Activated CD8-positive, alpha-beta memory T cell treated with anti-CD3 and anti-CD28 coated beads for 48 hours (primary cell): Measurements from ENCODE around the gene TRMT2A.

Experiments used
- DNase-seq, 3 experiments: peaks; one replicate each; pipeline ENCODE4 v3.0.0-alpha.2; 2020; ENCODE audit warnings: low read depth in 2 of 3, low spot score in 2 of 3

Gene TRMT2A

GRCh38 chr22:20065896-20066616 lies 51.0 kb downstream of the TRMT2A start:
- no peak for DNase-seq

- no peak for DNase-seq
Measured at GRCh38 chr22:20064545-20065262, 52.3 kb downstream of the TRMT2A start.

- DNase-seq, result no peak
Measured at GRCh38 chr22:20064140-20064480, 52.9 kb downstream of the TRMT2A start.

GRCh38 chr22:20063271-20064139 lies 53.5 kb downstream of the TRMT2A start:
- no peak for DNase-seq

- no peak for DNase-seq
Measured at GRCh38 chr22:20062766-20063083, 54.3 kb downstream of the TRMT2A start.

- no peak for DNase-seq
Measured at GRCh38 chr22:20062043-20062765, 54.8 kb downstream of the TRMT2A start.
